ENCODE results near the gene SERINC5.

SERINC5 gene

DNA sequence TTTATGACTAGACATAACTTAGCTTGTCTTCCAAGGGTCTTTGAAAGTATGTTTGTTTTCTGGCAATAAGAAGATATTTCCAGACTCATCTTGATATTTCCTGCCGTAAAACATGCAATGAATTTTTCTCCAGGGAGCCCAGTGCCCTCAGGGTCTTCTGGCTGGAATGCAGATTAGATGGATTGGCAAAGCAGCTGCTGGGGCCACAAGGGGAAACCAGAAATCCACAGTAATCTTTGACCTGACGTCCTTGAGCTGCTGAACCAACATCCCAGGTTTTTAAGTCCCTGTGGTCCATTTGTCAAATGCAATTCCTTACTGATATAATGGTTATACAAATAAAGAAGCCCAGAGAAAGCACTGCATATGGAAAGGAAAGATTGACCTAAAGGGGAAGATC is 127.7 kb downstream of the SERINC5 start:
- DNase-seq (ENCODE audit: insufficient read length, low spot score) = no peak
- no peak for FAIRE-seq
- TF ChIP-seq CTCF (IDR thresholded peaks at IDR 0.05; ENCODE audit: insufficient read depth, missing control alignments) = no peak

- FAIRE-seq (no peak), DNase-seq (ENCODE audit: insufficient read length, low spot score) (no peak)
Observed at GRCh38 chr5:80127116-80127552, 128.7 kb downstream of the SERINC5 start.

DNA sequence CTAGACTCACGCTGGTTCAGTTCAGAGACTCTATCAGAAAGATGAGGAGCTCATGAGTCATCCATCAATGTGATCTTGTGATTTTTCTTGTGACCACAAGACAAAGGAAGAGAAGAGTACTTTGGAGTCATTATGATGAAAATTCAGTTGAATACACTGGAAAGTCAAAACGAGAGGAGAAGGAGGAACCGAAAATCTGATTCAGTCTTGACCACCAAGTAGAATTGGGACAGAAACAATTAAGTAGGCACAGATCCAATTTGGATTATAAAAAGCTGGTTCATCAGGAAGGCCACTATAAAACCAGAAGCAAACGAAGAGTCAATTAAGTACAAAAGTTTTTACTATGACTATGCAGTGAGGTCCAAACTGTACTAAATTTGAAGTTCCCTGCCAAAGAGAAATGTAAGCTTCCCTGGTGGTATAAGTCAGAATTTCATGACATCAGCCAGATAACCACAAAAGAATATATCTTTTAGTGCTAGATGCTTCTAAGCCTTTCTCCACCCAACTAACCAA is 129.8 kb downstream of the SERINC5 start:
- no peak for FAIRE-seq

More at GRCh38 chr5:80127116-80127552, 128.7 kb downstream of the SERINC5 start:
- TF ChIP-seq CTCF (IDR thresholded peaks at IDR 0.05; ENCODE audit: insufficient read depth, missing control alignments) = no peak

GRCh38 chr5:80125022-80125961 is 130.6 kb downstream of the SERINC5 start:
- no peak for TF ChIP-seq CTCF (IDR thresholded peaks at IDR 0.05; ENCODE audit: insufficient read depth, missing control alignments)
- DNase-seq (ENCODE audit: insufficient read length, low spot score) = no peak
- no peak for FAIRE-seq

More for the DNA sequence above, 129.8 kb downstream of the SERINC5 start:
- DNase-seq (ENCODE audit: insufficient read length, low spot score) = no peak
- TF ChIP-seq CTCF (IDR thresholded peaks at IDR 0.05; ENCODE audit: insufficient read depth, missing control alignments) = no peak

- no peak for TF ChIP-seq CTCF (IDR thresholded peaks at IDR 0.05; ENCODE audit: insufficient read depth, missing control alignments)
- FAIRE-seq (no peak), DNase-seq (ENCODE audit: insufficient read length, low spot score) (no peak)
Observed at GRCh38 chr5:80124121-80124918, 131.5 kb downstream of the SERINC5 start.

DNA sequence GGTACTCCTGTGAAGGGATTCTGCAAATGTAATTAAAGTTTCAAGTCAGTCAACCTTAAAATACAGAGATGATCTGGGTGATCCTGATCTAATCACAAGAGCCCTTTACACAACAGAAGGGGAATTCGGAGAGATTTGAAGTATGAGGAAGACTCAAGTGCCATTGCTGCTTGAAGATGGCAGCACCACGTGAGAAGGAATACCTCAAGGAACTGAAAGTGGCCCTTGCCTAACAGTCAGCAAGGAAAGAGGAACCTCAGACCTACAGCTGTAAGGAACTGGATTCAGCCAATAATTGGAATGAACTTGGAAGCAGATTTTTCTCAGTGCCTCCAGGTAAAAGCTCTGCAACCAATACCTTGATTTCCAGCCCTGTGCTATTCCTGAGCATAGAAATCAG is 133.3 kb downstream of the SERINC5 start:
- DNase-seq (ENCODE audit: insufficient read length, low spot score) (no peak), FAIRE-seq (no peak)
- no peak for TF ChIP-seq CTCF (IDR thresholded peaks at IDR 0.05; ENCODE audit: insufficient read depth, missing control alignments)

All from D721Med (cell line).